NCI-H146 treated with DMSO at 0.1 percent for 48 hours (cell line): Measurements from ENCODE around the gene CDH13.

ENCODE experiments used
- DNase-seq: peaks from one replicate; lab custom pipeline; 2025; ENCODE audit not compliant: unreplicated experiment; lab: John Stamatoyannopoulos, UW

CDH13 gene

DNA sequence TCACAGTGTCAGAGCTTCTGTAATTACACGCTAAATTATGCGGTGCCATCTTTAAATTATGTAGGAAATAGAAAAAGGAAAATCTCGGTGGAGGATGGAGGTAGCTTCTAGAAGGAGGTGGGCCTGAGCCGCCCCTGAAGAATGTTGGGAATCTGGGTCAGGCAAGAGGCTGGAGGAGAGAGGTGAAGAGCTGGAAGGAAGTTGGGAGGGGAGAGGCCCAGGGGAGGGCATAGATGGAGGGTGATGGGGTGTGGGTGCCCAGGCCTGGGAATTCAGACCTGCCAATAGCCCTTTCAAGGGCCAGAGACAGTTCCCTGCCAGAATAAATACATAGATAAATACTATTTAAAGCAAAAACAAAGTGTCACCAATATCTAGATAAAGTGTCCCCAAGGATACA, 766.0 kb downstream of the CDH13 start:
- no peak for DNase-seq

DNA sequence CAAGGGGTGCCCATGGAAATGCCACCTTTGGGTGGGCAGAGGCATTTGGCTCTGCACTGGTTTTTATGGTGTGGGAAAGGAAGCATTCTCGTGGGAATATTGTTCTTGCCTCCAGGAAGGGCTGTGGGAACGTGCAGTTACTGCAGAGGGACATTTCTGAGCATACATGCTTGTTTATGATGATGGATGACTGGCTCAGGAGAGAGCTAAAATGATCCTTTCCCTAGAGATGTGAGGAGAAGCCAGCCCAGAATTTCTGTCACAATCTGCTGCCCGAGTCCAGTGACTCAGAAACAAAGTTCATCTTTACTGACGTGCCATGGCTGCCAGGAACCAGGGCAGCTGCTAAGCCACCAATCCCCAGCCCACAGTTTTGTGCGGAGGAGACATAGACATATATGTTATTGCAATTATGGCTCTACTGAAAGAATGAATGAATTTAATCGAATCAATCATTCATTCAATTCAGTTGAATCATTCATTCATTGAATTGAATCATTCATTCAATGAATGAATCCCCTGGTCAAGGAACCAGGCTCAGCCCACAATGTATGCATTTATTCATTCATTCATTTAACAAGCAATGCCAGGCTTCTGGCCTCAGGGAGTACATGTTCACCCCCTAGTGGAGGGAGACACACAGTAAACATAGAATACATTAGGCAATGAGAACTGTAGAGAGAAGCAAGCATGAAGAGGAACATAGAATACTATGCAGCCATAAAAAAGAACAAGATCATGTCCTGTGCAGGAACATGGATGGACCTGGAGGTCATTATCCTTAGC, 766.6 kb downstream of the CDH13 start:
- DNase-seq, result no peak

DNA sequence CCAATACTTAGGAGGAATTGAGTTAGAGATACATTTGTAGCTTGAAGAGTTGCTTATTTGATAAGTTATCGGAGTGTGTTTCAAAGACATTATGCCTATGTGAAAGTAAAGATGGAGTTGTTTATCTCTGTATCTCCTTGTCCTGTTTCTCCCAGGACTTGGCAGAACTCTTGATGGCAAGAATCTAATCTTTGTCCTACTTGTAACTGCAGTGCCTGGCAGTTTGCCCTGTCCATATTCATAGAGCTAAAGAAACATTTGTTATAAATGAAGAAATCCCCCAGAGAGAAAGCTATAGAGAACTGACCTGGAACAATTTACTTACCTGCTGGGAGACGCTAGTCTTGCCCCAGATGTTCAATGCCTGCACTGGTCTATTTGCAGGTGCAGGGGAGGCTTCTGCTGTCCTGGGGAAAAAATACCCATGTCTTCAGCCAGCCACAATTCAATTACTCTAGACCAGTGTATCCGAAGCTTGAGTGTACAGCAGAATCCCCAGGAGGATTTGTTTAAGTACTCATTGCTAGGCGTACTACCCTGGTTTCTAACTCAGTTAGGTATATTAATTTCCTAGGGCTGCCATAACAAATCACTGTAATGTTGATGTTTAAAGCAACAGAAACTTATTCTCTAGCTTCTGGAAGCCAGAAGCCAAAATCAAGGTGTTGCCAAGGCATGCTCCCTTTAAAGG, 771.0 kb downstream of the CDH13 start:
- DNase-seq, result no peak

DNA sequence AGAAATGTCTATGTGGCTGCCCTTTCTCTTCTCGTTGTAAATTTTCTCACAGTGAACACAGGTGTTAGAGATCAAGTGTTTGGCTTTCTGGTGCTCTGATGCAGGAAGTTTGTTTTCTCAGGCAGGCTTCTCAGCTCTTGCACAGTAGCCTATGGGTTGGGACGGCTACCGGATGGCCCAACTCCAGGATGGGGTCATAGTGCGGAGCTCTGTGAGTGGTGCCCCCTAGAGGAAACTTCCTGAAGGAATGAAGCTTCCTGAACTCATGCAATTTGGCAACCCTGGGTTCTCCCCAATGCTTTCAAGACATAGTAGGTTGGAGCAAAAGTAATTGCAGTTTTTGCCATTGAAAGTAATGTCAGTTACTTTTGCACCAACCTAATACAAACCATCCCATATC, 773.5 kb downstream of the CDH13 start:
- DNase-seq, result no peak

DNA sequence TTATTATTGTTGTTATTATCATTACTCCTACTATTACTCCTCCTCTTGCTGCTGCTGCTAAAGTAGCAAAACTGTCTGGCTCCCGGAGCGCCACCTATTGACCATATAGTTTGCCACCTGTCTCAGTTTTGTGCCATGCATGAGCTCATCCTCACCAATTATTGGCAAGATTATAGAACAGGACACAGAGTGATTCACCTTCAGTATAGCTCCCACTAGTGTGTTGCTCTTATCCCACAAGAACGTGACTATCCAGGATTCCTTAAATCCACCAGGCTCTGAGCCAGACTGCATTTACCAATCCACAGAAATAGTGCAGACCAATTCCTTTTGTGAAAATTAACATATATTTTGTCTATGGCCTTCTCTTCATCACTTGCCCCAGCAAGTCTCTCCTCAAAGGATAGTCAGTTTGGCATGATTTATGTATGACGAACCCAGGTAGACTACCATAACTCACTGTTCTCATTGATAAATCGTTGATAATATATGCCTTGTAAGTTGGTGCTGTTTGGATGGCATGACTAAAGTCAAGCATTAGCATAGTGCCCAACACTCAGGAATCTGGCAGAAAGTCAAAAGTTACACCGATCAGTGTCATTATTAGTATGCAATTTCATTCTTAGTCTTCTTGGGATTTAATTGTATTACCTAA, 775.5 kb downstream of the CDH13 start:
- DNase-seq, result no peak

DNA sequence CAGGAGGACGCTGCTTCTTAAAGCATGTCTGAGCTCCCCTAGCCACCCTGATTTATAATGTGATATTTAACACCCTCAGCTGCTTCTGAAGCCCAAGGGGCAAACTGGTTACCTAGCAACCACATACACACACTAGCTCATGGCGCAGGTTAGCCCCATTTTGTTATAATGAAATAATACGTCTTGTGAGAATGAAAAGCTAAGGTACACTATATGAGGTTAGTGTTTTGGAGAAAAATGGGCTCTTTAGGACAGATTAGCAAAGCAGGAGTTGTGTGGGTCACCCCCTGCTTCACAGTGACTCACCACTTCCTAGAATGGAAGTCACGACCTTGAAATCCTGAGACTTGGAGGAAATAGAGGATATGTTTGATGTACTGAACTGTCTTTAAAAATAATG, 776.2 kb downstream of the CDH13 start:
- DNase-seq, result no peak

DNA sequence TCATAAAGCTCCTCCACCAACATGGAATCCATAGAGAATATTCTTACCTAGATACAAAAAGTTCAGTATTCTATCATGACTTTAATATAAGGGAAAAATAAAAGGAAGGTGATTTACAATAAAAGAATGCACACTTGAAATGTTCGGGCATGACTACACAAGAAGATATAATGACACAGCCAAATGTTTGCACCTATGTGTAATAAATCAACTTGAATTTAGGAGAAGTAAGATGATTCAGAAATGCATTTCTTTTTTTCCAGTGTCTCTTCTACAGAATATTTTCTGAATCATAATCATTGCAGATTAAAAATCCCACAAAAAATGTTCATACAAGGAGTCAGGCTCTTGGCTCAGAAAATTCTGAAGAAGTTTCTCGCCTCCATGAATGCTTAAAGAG, 777.0 kb downstream of the CDH13 start:
- DNase-seq, result no peak

DNA sequence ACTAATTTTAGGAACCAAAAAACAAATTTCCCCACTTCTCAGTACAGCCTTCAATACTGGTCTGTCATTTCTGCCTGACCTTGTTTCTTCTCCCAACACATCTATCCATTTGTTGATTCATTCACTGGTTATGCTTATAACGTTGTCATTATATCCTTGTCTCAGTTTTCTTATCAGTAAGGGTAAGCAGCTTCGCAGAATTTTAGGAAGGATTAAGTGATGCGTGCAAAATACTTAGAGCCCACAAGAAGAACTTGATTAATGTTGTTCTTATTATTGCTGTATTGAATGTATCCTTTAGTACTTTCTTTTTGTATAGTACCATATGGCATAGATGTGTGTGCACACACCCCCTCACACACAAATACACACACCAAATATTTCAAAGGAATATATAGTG, 777.5 kb downstream of the CDH13 start:
- DNase-seq, result no peak

DNA sequence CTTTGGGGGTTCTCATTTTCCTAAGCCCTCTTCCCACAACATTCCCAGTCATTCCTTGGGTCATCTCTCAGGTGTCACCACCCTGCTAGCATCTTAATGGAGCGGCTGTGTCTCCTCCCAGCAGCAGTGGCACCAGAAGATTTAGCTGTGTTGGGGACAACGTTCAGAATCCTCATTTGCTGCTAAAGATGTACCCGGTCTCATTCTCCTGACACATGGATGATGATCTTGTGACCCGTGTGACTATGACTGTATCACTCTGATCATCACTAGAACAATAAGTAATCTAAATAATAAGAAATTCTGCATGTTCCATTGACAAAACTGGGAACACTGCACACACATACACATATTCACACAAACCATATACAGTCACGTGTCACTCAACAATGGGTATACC, 781.2 kb downstream of the CDH13 start:
- no peak for DNase-seq

DNA sequence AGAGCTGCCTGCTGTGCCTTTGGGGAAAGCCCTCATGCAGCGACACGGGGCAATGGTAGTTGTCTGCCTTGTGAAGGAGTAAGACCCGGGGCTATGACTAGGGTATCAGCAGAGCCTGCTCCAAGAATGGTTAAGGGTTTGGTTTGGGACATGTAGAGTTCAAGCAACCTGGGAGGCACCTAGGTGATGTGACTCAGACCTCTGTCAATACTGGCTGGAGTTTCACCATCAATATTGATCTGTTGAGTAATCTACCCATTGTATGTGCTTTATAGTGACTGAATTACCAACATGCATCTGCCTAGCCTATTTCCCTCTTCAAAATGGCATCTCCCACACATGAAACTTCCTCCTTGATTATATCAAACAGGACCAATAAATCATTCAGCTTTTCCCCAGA, 782.6 kb downstream of the CDH13 start:
- no peak for DNase-seq

DNA sequence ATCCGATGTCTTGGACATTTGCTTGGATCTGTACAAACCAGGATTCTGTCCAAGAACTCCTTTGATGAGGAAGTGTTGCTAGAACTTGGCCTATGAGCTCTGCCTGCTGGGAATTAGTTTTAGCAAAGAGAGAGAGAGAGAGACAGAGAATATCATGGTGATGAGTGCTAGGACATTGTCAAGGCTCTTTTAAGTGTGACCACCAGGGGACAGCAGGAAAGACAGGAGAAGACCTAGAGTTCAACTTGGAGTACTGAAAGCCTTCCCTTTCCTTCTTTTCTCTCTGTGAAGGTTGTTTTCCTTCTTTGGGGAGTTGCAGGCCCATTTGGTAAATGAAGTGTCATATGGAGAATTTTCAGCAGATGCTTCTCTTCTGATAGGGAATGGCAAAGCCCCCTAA, 791.8 kb downstream of the CDH13 start:
- DNase-seq, result no peak

DNA sequence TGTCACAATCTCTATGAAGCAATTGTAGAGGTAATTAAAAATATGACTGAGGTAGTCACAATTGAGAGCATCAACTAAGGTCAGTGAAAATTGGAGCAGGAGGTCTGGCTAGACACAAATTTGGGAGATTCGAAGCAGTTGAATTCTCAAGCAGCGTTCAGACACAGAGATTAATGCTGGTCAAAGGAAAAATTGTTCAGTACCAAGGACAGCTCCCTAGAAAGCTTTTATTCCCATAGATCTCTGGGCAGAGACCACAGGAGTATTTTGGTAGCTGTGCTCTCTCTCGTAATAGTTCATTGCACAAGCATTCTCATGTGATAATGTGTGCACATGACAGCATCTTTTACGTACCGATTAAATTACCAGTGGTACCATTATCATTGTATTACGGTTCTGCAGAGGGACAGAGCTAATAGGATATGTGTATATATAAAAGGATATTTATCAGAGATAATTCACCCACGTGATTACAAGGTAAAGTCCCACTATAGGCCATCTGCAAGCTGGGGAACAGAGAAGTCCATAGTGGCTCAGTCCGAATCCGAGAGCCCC, 793.5 kb downstream of the CDH13 start:
- DNase-seq, result no peak

DNA sequence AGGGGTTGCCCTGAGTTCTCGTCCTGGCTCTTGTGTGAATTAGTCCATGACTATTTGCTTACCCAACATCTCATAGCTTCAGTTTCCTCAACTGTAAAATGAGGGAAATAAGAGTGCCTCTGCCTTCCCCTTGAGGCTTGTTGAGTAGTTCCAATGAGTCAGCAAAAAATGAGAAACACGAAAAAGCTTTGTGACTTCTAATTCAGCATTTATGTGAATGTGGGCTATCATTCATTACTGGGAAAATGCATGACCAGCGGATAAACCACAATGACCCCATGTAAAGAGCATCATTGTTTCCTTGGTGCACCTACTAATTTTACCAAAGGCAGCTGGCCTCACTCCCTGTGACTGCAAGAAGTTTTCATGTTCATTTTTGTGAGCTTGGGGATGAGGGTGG, 806.4 kb downstream of the CDH13 start:
- DNase-seq, result no peak

DNA sequence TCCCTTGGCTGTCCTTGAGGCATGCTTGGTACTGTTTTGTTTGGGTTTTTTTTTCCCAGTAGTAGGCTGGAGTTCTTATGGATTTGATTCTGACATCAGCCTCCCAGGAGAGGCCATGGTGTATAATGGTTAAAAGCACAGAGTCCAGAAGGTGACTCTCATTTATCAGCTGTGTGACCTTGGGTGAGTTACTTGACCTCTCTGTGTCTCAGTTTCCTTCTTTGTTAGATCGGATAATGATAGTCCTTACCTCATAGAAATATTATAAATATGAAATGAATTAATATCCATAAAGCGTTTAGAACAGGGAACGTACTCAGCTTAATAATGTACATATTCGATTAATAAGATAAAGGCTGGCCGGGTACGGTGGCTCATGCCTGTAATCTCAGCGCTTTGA, 810.3 kb downstream of the CDH13 start:
- DNase-seq, result no peak

DNA sequence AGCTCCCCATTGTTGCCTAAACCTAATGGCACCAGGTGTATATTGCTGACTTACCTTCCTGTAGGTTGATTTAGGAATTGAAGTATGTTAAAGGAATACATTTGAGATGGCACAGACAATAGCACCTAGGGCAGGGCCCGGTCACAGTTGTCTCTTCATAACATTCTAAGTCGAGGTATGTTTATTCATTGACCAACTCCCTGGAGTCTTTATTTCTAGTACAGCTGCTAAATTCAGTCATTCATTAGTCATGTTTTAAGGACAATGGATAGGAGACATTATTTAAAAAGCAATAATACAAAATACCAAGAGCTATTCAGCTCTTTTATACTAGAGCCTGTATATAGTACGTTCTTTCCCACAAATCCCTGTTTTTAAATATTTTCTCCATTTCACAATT, 811.6 kb downstream of the CDH13 start:
- DNase-seq, result no peak

DNA sequence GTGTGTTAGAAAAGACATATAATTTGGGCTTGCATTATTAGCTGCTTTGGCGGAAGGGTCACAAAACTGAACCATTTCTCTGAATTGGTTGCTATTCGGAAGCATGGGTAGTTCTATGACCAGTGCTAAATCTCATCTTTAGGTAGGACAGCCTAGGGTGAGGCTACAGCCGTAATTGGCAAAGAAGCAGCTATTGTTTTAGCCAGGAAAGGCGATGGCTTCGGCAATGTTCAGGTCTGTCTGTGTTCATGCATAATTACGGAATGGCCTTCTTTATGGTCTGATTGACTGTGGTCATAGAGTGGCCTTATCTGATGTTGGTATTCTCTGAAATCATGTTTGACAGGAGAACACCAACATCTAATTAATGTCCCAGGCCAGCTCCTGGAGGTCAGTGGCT, 812.6 kb downstream of the CDH13 start:
- DNase-seq, result no peak

DNA sequence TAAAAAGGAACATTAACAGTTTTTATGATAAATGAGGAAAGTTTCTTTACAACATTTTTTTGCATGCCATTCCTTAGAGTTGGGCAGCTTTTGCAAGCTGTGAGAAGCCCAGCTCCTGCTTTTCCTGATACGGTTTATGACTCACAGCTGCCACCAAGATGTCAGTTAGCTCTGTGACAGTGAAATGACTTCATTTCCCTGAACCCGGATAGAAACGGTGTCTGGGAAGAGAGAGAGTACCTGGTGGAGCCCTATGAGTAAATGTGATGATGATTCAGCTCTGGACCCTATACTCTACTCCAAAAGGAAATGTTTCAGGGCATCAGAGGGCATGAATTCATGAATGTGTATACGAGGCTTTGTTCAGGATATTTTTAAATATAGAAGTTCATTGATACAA, 814.7 kb downstream of the CDH13 start:
- DNase-seq, result no peak

DNA sequence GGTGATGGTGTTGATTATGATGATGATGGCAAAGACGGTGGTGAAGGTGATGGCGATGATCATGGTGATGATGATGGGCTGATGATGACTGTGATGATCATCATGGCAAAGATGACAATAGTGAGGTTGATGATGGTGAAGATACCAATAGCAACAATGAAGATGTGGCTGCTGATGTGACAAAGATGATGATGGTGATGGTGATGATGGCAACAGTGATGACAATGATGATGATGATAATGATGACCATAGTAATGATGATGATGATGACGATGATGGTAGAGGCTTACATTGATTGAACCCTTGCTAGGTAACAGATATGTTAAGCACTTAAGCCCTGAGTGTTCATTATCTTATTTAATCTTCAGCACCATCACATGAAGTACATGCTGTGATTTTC, 817.2 kb downstream of the CDH13 start:
- DNase-seq, result no peak

DNA sequence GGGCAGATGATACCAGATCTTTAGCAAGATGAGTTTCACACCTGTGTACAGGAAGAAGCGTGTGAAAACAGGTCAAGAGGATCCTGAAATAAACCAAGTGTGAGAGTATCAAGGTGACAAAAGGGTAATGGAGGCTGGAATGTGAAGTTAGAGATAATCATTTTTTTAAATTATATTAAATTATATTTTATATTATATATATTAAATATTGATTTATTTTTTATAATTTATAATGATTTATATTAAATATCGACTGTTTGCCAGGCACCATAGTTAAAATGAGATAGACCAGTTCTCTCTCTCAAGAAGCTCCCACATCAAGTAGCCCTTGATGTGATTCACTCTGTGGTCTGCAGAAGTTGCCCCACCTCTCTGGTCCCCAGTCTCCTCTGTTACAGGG, 820.8 kb downstream of the CDH13 start:
- DNase-seq, result no peak

DNA sequence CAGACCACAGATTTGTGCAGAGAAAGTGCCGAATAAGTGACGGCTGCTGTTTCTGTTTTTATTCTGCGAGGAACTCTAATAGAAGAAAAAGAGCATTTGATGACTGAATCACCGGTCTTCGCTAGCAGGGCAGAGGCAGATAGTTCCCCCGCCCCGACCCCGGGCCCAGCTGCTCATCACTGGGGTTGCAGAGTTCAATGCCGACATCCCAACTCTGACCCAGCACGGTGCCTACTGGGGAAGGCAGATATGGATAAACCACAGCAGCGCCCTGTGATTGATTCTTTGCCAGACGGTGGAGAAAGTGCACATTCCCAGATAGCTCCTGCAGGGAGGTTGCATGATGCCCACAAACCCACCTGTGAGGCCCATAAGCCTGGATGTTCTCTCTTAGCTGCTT, 823.1 kb downstream of the CDH13 start:
- no peak for DNase-seq

DNA sequence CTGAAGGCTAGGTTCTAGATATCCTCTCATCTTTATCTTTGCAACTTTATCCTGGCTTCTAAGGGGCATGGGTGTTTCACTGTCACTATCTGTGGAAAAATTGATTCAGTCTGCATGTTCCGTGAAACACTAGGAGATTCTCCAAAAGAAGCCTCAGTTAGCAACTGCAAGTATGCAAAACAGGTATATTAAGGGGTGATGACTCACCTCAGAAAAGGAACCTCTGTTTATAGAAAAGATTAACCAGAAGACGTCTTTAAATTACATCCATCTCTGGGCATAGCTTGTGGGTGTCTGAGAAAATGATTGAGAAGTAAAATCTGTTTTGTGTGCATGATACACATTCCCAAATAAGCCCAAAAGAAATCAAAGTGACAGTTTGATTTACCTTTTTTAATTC, 827.2 kb downstream of the CDH13 start:
- no peak for DNase-seq

DNA sequence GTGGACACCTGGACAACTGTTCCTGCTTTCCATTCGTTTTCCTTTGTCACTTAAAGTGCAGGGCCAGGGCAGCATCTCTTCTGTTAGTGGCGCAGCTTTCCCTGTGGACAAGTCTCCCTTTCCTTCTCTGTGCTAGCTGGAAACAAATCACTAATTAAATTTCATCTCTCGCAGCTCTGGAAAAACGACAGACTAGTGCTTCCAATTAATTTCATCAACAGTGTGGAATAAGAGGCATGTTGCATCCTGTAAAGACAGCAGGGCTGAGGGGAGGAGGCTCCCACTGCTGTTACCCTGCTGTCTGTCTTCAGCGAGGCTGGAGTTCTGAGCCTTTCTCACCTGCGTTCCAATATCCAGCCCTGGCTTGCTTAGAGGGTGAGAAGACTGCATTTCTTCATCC, 828.9 kb downstream of the CDH13 start:
- no peak for DNase-seq
